PC-9 (cell line): Measurements from ENCODE around the gene KCNK7. TPM values are rescaled to one million over a fixed set of nuclear protein-coding genes. Genes with fewer than 3 reads are reported as not detected.

Experiments
- BruUV-seq: library from RNA; stranded (reverse); fragments of 400-500 nt; replicated peaks from 2 replicates; lab custom pipeline; 2021; lab: Mats Ljungman, UMichigan
- CTCF ChIA-PET: fragments of 300-600 bp; sonication (Branson Sonifier 250); formaldehyde crosslinking; loops from one replicate; lab custom pipeline; 2022; ENCODE audit warnings: antibody characterized with exemption; lab: Charles Lee
- POLR2A ChIA-PET: fragments of 300-600 bp; sonication (Branson Sonifier 250); formaldehyde crosslinking; loops from one replicate; lab custom pipeline; 2022; ENCODE audit warnings: antibody characterized with exemption; ENCODE audit not compliant: unreplicated experiment; lab: Charles Lee
- DNase-seq, 2 experiments: peaks; one replicate each; pipeline versions ENCODE4 v3.0.0 to v3.0.0-alpha.2; 2015 to 2022; ENCODE audit warnings: mixed read lengths in 1 of 2
- H2AFZ ChIP-seq: fragments of 200-600 bp; sonication (generic); 2 replicates; pipeline ENCODE4 v1.8.1; 2017; ENCODE audit warnings: antibody characterized with exemption
- H3F3A ChIP-seq: fragments of 200-600 bp; sonication (generic); 2 replicates; pipeline ENCODE4 v1.8.1; 2017; ENCODE audit warnings: antibody characterized with exemption, mild to moderate bottlenecking, low read depth; ENCODE audit not compliant: insufficient read depth
- H3K27ac ChIP-seq: fragments of 200-600 bp; sonication (generic); 2 replicates; pipeline ENCODE4 v1.6.1; 2016; ENCODE audit warnings: mixed run types
- H3K27me3 ChIP-seq: fragments of 200-600 bp; sonication (generic); 2 replicates; pipeline ENCODE4 v1.6.1; 2016; ENCODE audit warnings: low read depth, mixed run types; ENCODE audit not compliant: insufficient read depth
- H3K36me3 ChIP-seq: fragments of 200-600 bp; sonication (generic); 2 replicates; pipeline ENCODE4 v1.6.1; 2016; ENCODE audit warnings: low read depth, mixed run types
- H3K4me1 ChIP-seq: fragments of 200-600 bp; sonication (generic); replicated peaks from 2 replicates; pipeline ENCODE4 v1.6.1; 2016; ENCODE audit warnings: mixed run types; ENCODE audit not compliant: insufficient read depth
- H3K4me2 ChIP-seq: fragments of 200-600 bp; sonication (generic); 2 replicates; pipeline ENCODE4 v1.6.1; 2017; ENCODE audit warnings: mixed run types
- H3K4me3 ChIP-seq: fragments of 200-600 bp; sonication (generic); 2 replicates; pipeline ENCODE4 v1.6.1; 2016; ENCODE audit warnings: mixed run types
- H3K79me2 ChIP-seq: fragments of 200-600 bp; sonication (generic); 2 replicates; pipeline ENCODE4 v1.6.1; 2017; ENCODE audit warnings: low read depth, mixed run types
- H3K9me2 ChIP-seq: fragments of 200-600 bp; sonication (generic); 2 replicates; pipeline ENCODE4 v1.8.1; 2017; ENCODE audit warnings: mild to moderate bottlenecking; ENCODE audit not compliant: insufficient read depth
- H3K9me3 ChIP-seq: fragments of 200-600 bp; sonication (generic); 2 replicates; pipeline ENCODE4 v1.8.1; 2016; ENCODE audit warnings: low read depth; ENCODE audit not compliant: insufficient read depth
- H4K20me1 ChIP-seq: fragments of 200-600 bp; sonication (generic); 2 replicates; pipeline ENCODE4 v1.8.1; 2017; ENCODE audit not compliant: insufficient read depth
- CTCF ChIP-seq: fragments of 200-600 bp; sonication (generic); conservative IDR thresholded peaks from 2 replicates; pipeline ENCODE4 v1.6.1; 2017; ENCODE audit warnings: mixed run types, antibody characterized with exemption, mild to moderate bottlenecking, moderate library complexity
- EZH2 ChIP-seq: fragments of 200-600 bp; sonication (generic); IDR thresholded peaks from 2 replicates; pipeline ENCODE4 v1.8.0; 2017; ENCODE audit warnings: antibody characterized with exemption, low read depth
- intact Hi-C: fragments of 100-400 bp; cut with micrococcal nuclease; formaldehyde crosslinking; loops from one replicate; pipeline ENCODE4 v1.10.0; 2022; ENCODE audit not compliant: unreplicated experiment
- total RNA-seq: library from RNA; stranded (reverse); gene quantifications from 2 replicates; pipeline ENCODE4 v1.2.3, GENCODE V29; 2021

Gene KCNK7
- total RNA-seq, 1 experiment from 2014 or later, result not detected

- CTCF ChIA-PET, result interaction anchor here (0.6 kb wide), 1 partner anchor 43 kb away, joined by 3 read pairs; no protein-coding TSS in a partner anchor
These were observed 8.7 kb upstream of the KCNK7 start for GRCh38 chr11:65604258-65604657.

GRCh38 chr11:65599955-65600246 lies 4.3 kb upstream of the KCNK7 start:
- CTCF ChIA-PET, result no interaction called here
- intact Hi-C loops, result no loop called here
- POLR2A ChIA-PET, result no interaction called here
- Histone ChIP-seq H3K36me3 (no peaks in the 10 kb centered on the region), H3K4me3 (no peak overlapping the region), H3F3A (peaks cover 17% of the 10 kb centered on the region), H3K27me3 (no peaks in the 10 kb centered on the region), H3K4me1 (0 out of 2 replicates have a peak, but pooled peaks cover 7% of the 10 kb centered on the region), H3K79me2 (no peaks in the 10 kb centered on the region), H3K9me3 (no peaks in the 10 kb centered on the region), H4K20me1 (no peaks in the 10 kb centered on the region), H3K9me2 (no peaks in the 10 kb centered on the region), H2AFZ (no peak overlapping the region), H3K4me2 (no peak overlapping the region), H3K27ac (no peak overlapping the region)
- TF ChIP-seq EZH2 (no peak), CTCF (no peak)
- DNase-seq, result no peak
- BruUV-seq, result no TSS peak

More at GRCh38 chr11:65604258-65604657, 8.7 kb upstream of the KCNK7 start:
- no peak overlapping the region for H3K27ac ChIP-seq
- POLR2A ChIA-PET, result interaction anchor here (0.6 kb wide), 1 partner anchor 25 kb away, joined by 12 read pairs; no protein-coding TSS in a partner anchor
- no peak for DNase-seq
- no peaks in the 10 kb centered on the region for H3K36me3 ChIP-seq
- no peaks in the 10 kb centered on the region for H3K9me2 ChIP-seq
- BruUV-seq, result no TSS peak
- H3K4me3 ChIP-seq, result no peak overlapping the region
- peaks cover 8% of the 10 kb centered on the region; the same call in 1 of the 2 replicates for H3F3A ChIP-seq
- H3K9me3 ChIP-seq, result no peaks in the 10 kb centered on the region
- H4K20me1 ChIP-seq, result peaks cover 1% of the 10 kb centered on the region; the same call in 1 of the 2 replicates
- no peaks in the 10 kb centered on the region for H3K79me2 ChIP-seq
- H3K4me1 ChIP-seq, result no peaks in the 10 kb centered on the region
- H2AFZ ChIP-seq, result no peak overlapping the region
- H3K27me3 ChIP-seq, result no peaks in the 10 kb centered on the region
- intact Hi-C loops, result no loop called here
- TF ChIP-seq CTCF, result no peak
- TF ChIP-seq EZH2, result no peak
- H3K4me2 ChIP-seq, result no peak overlapping the region

- BruUV-seq, result no TSS peak
- CTCF ChIA-PET, result no interaction called here
- no peak for DNase-seq
These were observed 3.8 kb upstream of the KCNK7 start for GRCh38 chr11:65599216-65599954.

More at GRCh38 chr11:65599216-65599954, 3.8 kb upstream of the KCNK7 start:
- peaks cover 21% of the 10 kb centered on the region for H3F3A ChIP-seq
- POLR2A ChIA-PET, result no interaction called here
- H3K27me3 ChIP-seq, result no peaks in the 10 kb centered on the region
- no peaks in the 10 kb centered on the region for H3K9me3 ChIP-seq
- H3K9me2 ChIP-seq, result no peaks in the 10 kb centered on the region
- H3K27ac ChIP-seq, result no peak overlapping the region
- H3K4me1 ChIP-seq, result 0 out of 2 replicates have a peak, but pooled peaks cover 7% of the 10 kb centered on the region
- H3K79me2 ChIP-seq, result no peaks in the 10 kb centered on the region
- H3K36me3 ChIP-seq, result no peaks in the 10 kb centered on the region
- H3K4me2 ChIP-seq, result no peak overlapping the region
- H4K20me1 ChIP-seq, result no peaks in the 10 kb centered on the region
- no peak overlapping the region for H2AFZ ChIP-seq
- intact Hi-C loops, result no loop called here
- no peak overlapping the region for H3K4me3 ChIP-seq
- TF ChIP-seq CTCF (no peak), EZH2 (no peak)
